Tibial nerve (tissue), 3 donors: ENCODE measurements around the gene WDR72.

Experiments used
- CTCF ChIP-seq, 5 experiments: fragments of 200-600 bp in 3 of 5; fragments of 450-650 bp in 2 of 5; sonication (generic) in 3 of 5; IDR thresholded peaks; one replicate each; pipeline ENCODE4 v1.5.1; 2016 to 2019; ENCODE audit warnings: antibody characterized with exemption in 5 of 5, mild to moderate bottlenecking in 3 of 5, moderate library complexity in 2 of 5
- POLR2A ChIP-seq, 2 donors: fragments of 450-650 bp; IDR thresholded peaks; one replicate each; pipeline ENCODE4 v1.6.1; 2017; ENCODE audit warnings: antibody characterized with exemption in 2 of 2, mild to moderate bottlenecking in 2 of 2, moderate library complexity in 2 of 2

GRCh38 chr15:53522991-53523390 is 236.5 kb downstream of the WDR72 start:
- TF ChIP-seq CTCF (IDR thresholded peaks at IDR 0.05): no peak
- TF ChIP-seq POLR2A (IDR thresholded peaks at IDR 0.05): no peak
